Measurements from ENCODE around the gene CHKB. TPM values are rescaled to one million over a fixed set of nuclear protein-coding genes. Genes with fewer than 3 reads are reported as not detected.
"Not testable (repeated sequence)": the region's sequence is repeated elsewhere in the genome, so short reads cannot be mapped to it uniquely, and the experiment has no call there.

CHKB gene
- polyA plus RNA-seq, 1 donor (not counting 4 experiments of a cell fraction or from before 2014, with no cell fraction given): 49.0 TPM

GRCh38 chr22:50608996-50609395, 26.3 kb upstream of the CHKB start:
- H3K36me3 ChIP-seq (ENCODE audit: control insufficient read depth in 2 of 2, extremely low read depth in 1 of 2, insufficient read depth in 2 of 2, low read length in 2 of 2): no peaks in the 10 kb centered on the region
- no peak overlapping the region for H2AFZ ChIP-seq (ENCODE audit: control insufficient read depth, low read length)
- H3K79me2 ChIP-seq (ENCODE audit: control insufficient read depth, insufficient read depth, low read length): no peaks in the 10 kb centered on the region
- FAIRE-seq: no peak
- H3K9me3 ChIP-seq (ENCODE audit: control insufficient read depth, low read depth, low read length): no peaks in the 10 kb centered on the region
- no peak for DNase-seq (ENCODE audit: low read depth, low spot score)
- no peaks in the 10 kb centered on the region for H3K9me1 ChIP-seq (ENCODE audit: control insufficient read depth, extremely low read depth, insufficient read depth, low read length)
- no peak overlapping the region for H3K4me2 ChIP-seq (ENCODE audit: control insufficient read depth, extremely low read depth, insufficient read depth, low read depth, low read length)
- H3K4me3 ChIP-seq (ENCODE audit: control insufficient read depth in 2 of 3, extremely low read depth in 1 of 3, insufficient read depth in 2 of 3, low read depth in 1 of 3, low read length in 3 of 3): no peak overlapping the region
- dilution Hi-C loops (cut with MboI; ENCODE audit: extremely low pct_ligation_motif_present, low sequenced_read_pairs): no loop called here
- no peak overlapping the region for H3K27ac ChIP-seq (ENCODE audit: control insufficient read depth, insufficient read depth, low read length)
- no peak overlapping the region for H3K9ac ChIP-seq (ENCODE audit: control insufficient read depth, extremely low read depth, insufficient read depth, low read length)
- H3K4me1 ChIP-seq (ENCODE audit: control insufficient read depth, extremely low read depth, insufficient read depth, low read length): peaks cover 2% of the 10 kb centered on the region
- no peak for TF ChIP-seq CTCF (optimal IDR thresholded peaks at IDR 0.05 in 1 of 3, IDR thresholded peaks at IDR 0.05 in 1 of 3, conservative IDR thresholded peaks at IDR 0.05 in 1 of 3; ENCODE audit: extremely low read depth in 1 of 3, insufficient read depth in 2 of 3, low read length in 3 of 3)
- TF ChIP-seq EZH2 (IDR thresholded peaks at IDR 0.05; ENCODE audit: low read length): no peak
- H4K20me1 ChIP-seq (ENCODE audit: control insufficient read depth, extremely low read depth, insufficient read depth, low read length): no peaks in the 10 kb centered on the region
- peaks cover 23% of the 10 kb centered on the region for H3K27me3 ChIP-seq (ENCODE audit: control insufficient read depth, extremely low read depth, insufficient read depth, low read length)

GRCh38 chr22:50608058-50608840, 25.6 kb upstream of the CHKB start:
- H3K27me3 ChIP-seq (ENCODE audit: control insufficient read depth, extremely low read depth, insufficient read depth, low read length): peaks cover 30% of the 10 kb centered on the region
- H3K79me2 ChIP-seq (ENCODE audit: control insufficient read depth, insufficient read depth, low read length); H3K27ac ChIP-seq (ENCODE audit: control insufficient read depth, insufficient read depth, low read length); H3K4me1 ChIP-seq (ENCODE audit: control insufficient read depth, extremely low read depth, insufficient read depth, low read length); H3K9me1 ChIP-seq (ENCODE audit: control insufficient read depth, extremely low read depth, insufficient read depth, low read length); H3K4me3 ChIP-seq (ENCODE audit: control insufficient read depth in 2 of 3, extremely low read depth in 1 of 3, insufficient read depth in 2 of 3, low read depth in 1 of 3, low read length in 3 of 3); H2AFZ ChIP-seq (ENCODE audit: control insufficient read depth, low read length); DNase-seq (ENCODE audit: low read depth, low spot score); H3K36me3 ChIP-seq (ENCODE audit: control insufficient read depth in 2 of 2, extremely low read depth in 1 of 2, insufficient read depth in 2 of 2, low read length in 2 of 2); H3K9ac ChIP-seq (ENCODE audit: control insufficient read depth, extremely low read depth, insufficient read depth, low read length); FAIRE-seq; H3K4me2 ChIP-seq (ENCODE audit: control insufficient read depth, extremely low read depth, insufficient read depth, low read depth, low read length); H4K20me1 ChIP-seq (ENCODE audit: control insufficient read depth, extremely low read depth, insufficient read depth, low read length); H3K9me3 ChIP-seq (ENCODE audit: control insufficient read depth, low read depth, low read length); dilution Hi-C loops (cut with MboI; ENCODE audit: extremely low pct_ligation_motif_present, low sequenced_read_pairs): not testable (repeated sequence)

- Histone ChIP-seq H3K27ac (ENCODE audit: control insufficient read depth, insufficient read depth, low read length) (no peak overlapping the region), H3K4me1 (ENCODE audit: control insufficient read depth, extremely low read depth, insufficient read depth, low read length) (no peaks in the 10 kb centered on the region), H2AFZ (ENCODE audit: control insufficient read depth, low read length) (no peak overlapping the region), H3K4me2 (ENCODE audit: control insufficient read depth, extremely low read depth, insufficient read depth, low read depth, low read length) (no peak overlapping the region), H3K79me2 (ENCODE audit: control insufficient read depth, insufficient read depth, low read length) (no peaks in the 10 kb centered on the region), H3K9me3 (ENCODE audit: control insufficient read depth, low read depth, low read length) (no peaks in the 10 kb centered on the region), H3K4me3 (ENCODE audit: control insufficient read depth in 2 of 3, extremely low read depth in 1 of 3, insufficient read depth in 2 of 3, low read depth in 1 of 3, low read length in 3 of 3) (no peak overlapping the region), H3K9ac (ENCODE audit: control insufficient read depth, extremely low read depth, insufficient read depth, low read length) (no peak overlapping the region), H4K20me1 (ENCODE audit: control insufficient read depth, extremely low read depth, insufficient read depth, low read length) (no peaks in the 10 kb centered on the region), H3K36me3 (ENCODE audit: control insufficient read depth in 2 of 2, extremely low read depth in 1 of 2, insufficient read depth in 2 of 2, low read length in 2 of 2) (no peaks in the 10 kb centered on the region), H3K9me1 (ENCODE audit: control insufficient read depth, extremely low read depth, insufficient read depth, low read length) (no peaks in the 10 kb centered on the region), H3K27me3 (ENCODE audit: control insufficient read depth, extremely low read depth, insufficient read depth, low read length) (peaks cover 36% of the 10 kb centered on the region)
- TF ChIP-seq EZH2 (IDR thresholded peaks at IDR 0.05; ENCODE audit: low read length) (no peak), CTCF (optimal IDR thresholded peaks at IDR 0.05 in 1 of 3, IDR thresholded peaks at IDR 0.05 in 1 of 3, conservative IDR thresholded peaks at IDR 0.05 in 1 of 3; ENCODE audit: extremely low read depth in 1 of 3, insufficient read depth in 2 of 3, low read length in 3 of 3) (no peak)
- FAIRE-seq: no peak
- dilution Hi-C loops (cut with MboI; ENCODE audit: extremely low pct_ligation_motif_present, low sequenced_read_pairs): no loop called here
- DNase-seq (ENCODE audit: low read depth, low spot score): no peak
Observed at GRCh38 chr22:50607659-50608020, 25.0 kb upstream of the CHKB start.
